Anterior cingulate cortex (tissue), 58 donors: Measurements from ENCODE around the gene KIAA0825.

ENCODE experiments used
- DNase-seq, 58 donors: peaks; one replicate each; lab custom pipeline; 2025; lab: John Stamatoyannopoulos, UW

Gene KIAA0825

GRCh38 chr5:94459915-94460314 lies 158.5 kb downstream of the KIAA0825 start:
- no peak for DNase-seq

- DNase-seq, result no peak
These were observed 160.6 kb downstream of the KIAA0825 start for GRCh38 chr5:94457788-94458187.

- DNase-seq, result no peak
These were observed 172.7 kb downstream of the KIAA0825 start for GRCh38 chr5:94445726-94446125.

GRCh38 chr5:94442991-94443390 lies 175.4 kb downstream of the KIAA0825 start:
- DNase-seq, result peak in 4 of 58 donors; percentile 0 to 15 (median 8)

- no peak for DNase-seq
These were observed 176.3 kb downstream of the KIAA0825 start for GRCh38 chr5:94442076-94442475.

- DNase-seq, result no peak
These were observed 178.4 kb downstream of the KIAA0825 start for GRCh38 chr5:94440015-94440414.

GRCh38 chr5:94433397-94434163 lies 184.8 kb downstream of the KIAA0825 start:
- DNase-seq, result no peak

GRCh38 chr5:94432499-94432898 lies 185.9 kb downstream of the KIAA0825 start:
- DNase-seq, result no peak

- DNase-seq, result no peak
These were observed 186.7 kb downstream of the KIAA0825 start for GRCh38 chr5:94431696-94432095.

- no peak for DNase-seq
These were observed 188.8 kb downstream of the KIAA0825 start for GRCh38 chr5:94429566-94429965.

GRCh38 chr5:94425396-94425795 lies 193.0 kb downstream of the KIAA0825 start:
- DNase-seq, result no peak

- DNase-seq, result peak in 2 of 58 donors; percentile 15 to 19
These were observed 195.0 kb downstream of the KIAA0825 start for GRCh38 chr5:94423411-94423810.

GRCh38 chr5:94422812-94423211 lies 195.6 kb downstream of the KIAA0825 start:
- no peak for DNase-seq

GRCh38 chr5:94420885-94421284 lies 197.5 kb downstream of the KIAA0825 start:
- DNase-seq, result no peak

- DNase-seq, result no peak
These were observed 202.6 kb downstream of the KIAA0825 start for GRCh38 chr5:94415798-94416197.

GRCh38 chr5:94409440-94409839 lies 209.0 kb downstream of the KIAA0825 start:
- no peak for DNase-seq

- DNase-seq, result no peak
These were observed 211.4 kb downstream of the KIAA0825 start for GRCh38 chr5:94407023-94407422.

GRCh38 chr5:94403483-94403882 lies 214.9 kb downstream of the KIAA0825 start:
- DNase-seq, result no peak

- DNase-seq, result no peak
These were observed 216.3 kb downstream of the KIAA0825 start for GRCh38 chr5:94402096-94402495.

GRCh38 chr5:94397508-94397907 lies 220.9 kb downstream of the KIAA0825 start:
- DNase-seq, result no peak

- no peak for DNase-seq
These were observed 221.7 kb downstream of the KIAA0825 start for GRCh38 chr5:94396687-94397086.

GRCh38 chr5:94395468-94395867 lies 222.9 kb downstream of the KIAA0825 start:
- no peak for DNase-seq

- no peak for DNase-seq
These were observed 226.4 kb downstream of the KIAA0825 start for GRCh38 chr5:94391996-94392395.
